Prostate gland (tissue), 2 donors: ENCODE data around the gene CREG2. TPM values are rescaled to one million over a fixed set of nuclear protein-coding genes. Genes with fewer than 3 reads are reported as not detected.

ENCODE experiments used
- DNase-seq: peaks from one replicate; pipeline ENCODE4 v3.0.0-alpha.2; 2019; ENCODE audit warnings: low spot score
- H3K27ac ChIP-seq, 2 donors: fragments of 200-600 bp; sonication (generic); 2 replicates each; pipeline ENCODE4 v1.5.1; 2017 to 2019
- H3K27me3 ChIP-seq: fragments of 200-600 bp; sonication (generic); replicated peaks from 2 replicates; pipeline ENCODE4 v1.5.1; 2019; ENCODE audit not compliant: insufficient read depth
- H3K36me3 ChIP-seq, 2 donors: fragments of 200-600 bp; sonication (generic); 1 replicate in 1 of 2; 2 replicates in 1 of 2; pipeline versions ENCODE4 v1.5.1 to v1.8.1; 2017 to 2019
- H3K4me1 ChIP-seq: fragments of 200-600 bp; sonication (generic); replicated peaks from 2 replicates; pipeline ENCODE4 v1.5.1; 2019
- H3K4me3 ChIP-seq, 2 donors: fragments of 200-600 bp; sonication (generic); 2 replicates each; pipeline ENCODE4 v1.5.1; 2017 to 2019
- H3K9me3 ChIP-seq: fragments of 200-600 bp; sonication (generic); 2 replicates; pipeline ENCODE4 v1.5.1; 2017
- CTCF ChIP-seq, 4 experiments: fragments of 200-600 bp in 2 of 4; fragments of 450-650 bp in 2 of 4; sonication (generic) in 2 of 4; IDR thresholded peaks; 1 replicate in 3 of 4; 2 replicates in 1 of 4; pipeline ENCODE4 v1.5.1; 2016 to 2019; ENCODE audit warnings: antibody characterized with exemption in 4 of 4, mild to moderate bottlenecking in 2 of 4, moderate library complexity in 2 of 4
- POLR2A ChIP-seq: fragments of 450-650 bp; IDR thresholded peaks from one replicate; pipeline ENCODE4 v1.6.1; 2016; ENCODE audit warnings: antibody characterized with exemption, mild to moderate bottlenecking
- POLR2AphosphoS5 ChIP-seq: sonication (generic); formaldehyde crosslinking; IDR thresholded peaks from one replicate; pipeline ENCODE4 v1.6.1; 2017; ENCODE audit warnings: antibody characterized with exemption
- WGBS: methylation state at CpG from one replicate; pipeline ENCODE4 v1.1.5; 2018; 5-methylcytosine and 5-hydroxymethylcytosine counted together
- intact Hi-C: fragments of 100-400 bp; cut with DNase I; formaldehyde crosslinking; loops from one replicate; pipeline ENCODE4 v1.14.2; 2022
- total RNA-seq, 2 donors: library from RNA; depleted of rRNA; stranded (reverse); fragments of >200 nt; gene quantifications; one replicate each; pipeline ENCODE4 v1.1.0, GENCODE V29; 2016

Gene CREG2
- total RNA-seq, 2 donors from 2014 or later, result not detected

GRCh38 chr2:101361522-101361921 lies 25.8 kb downstream of the CREG2 start:
- Histone ChIP-seq H3K9me3 (no peaks in the 10 kb centered on the region), H3K4me3 (no peak overlapping the region), H3K36me3 (no peaks in the 10 kb centered on the region), H3K27ac (no peak overlapping the region), H3K4me1 (no peaks in the 10 kb centered on the region), H3K27me3 (no peaks in the 10 kb centered on the region)
- no peak for TF ChIP-seq CTCF (IDR thresholded peaks at IDR 0.05)
- no peak for DNase-seq
- intact Hi-C loops, result no loop called here
- 75% methylated on average over 2 of the region's 2 CpGs for WGBS

- Histone ChIP-seq H3K4me1 (no peaks in the 10 kb centered on the region), H3K4me3 (no peak overlapping the region), H3K27me3 (no peaks in the 10 kb centered on the region), H3K9me3 (no peaks in the 10 kb centered on the region), H3K36me3 (no peaks in the 10 kb centered on the region), H3K27ac (no peak overlapping the region)
- 72% methylated on average over 4 of the region's 4 CpGs for WGBS
- intact Hi-C loops, result no loop called here
- TF ChIP-seq POLR2AphosphoS5 (no peak), CTCF (IDR thresholded peaks at IDR 0.05) (no peak), POLR2A (no peak)
- DNase-seq, result no peak
These were observed 26.2 kb downstream of the CREG2 start for GRCh38 chr2:101361121-101361520.

- intact Hi-C loops, result no loop called here
- Histone ChIP-seq H3K27ac (no peak overlapping the region), H3K4me1 (no peaks in the 10 kb centered on the region), H3K27me3 (no peaks in the 10 kb centered on the region), H3K9me3 (no peaks in the 10 kb centered on the region), H3K36me3 (no peaks in the 10 kb centered on the region), H3K4me3 (no peak overlapping the region)
- WGBS, result 82% methylated on average over 3 of the region's 4 CpGs
- no peak for DNase-seq
- TF ChIP-seq CTCF (IDR thresholded peaks at IDR 0.05), result no peak
- TF ChIP-seq POLR2AphosphoS5, result no peak
- TF ChIP-seq POLR2A, result no peak
These were observed 27.1 kb downstream of the CREG2 start for GRCh38 chr2:101360232-101360631.

GRCh38 chr2:101359410-101359954 lies 27.8 kb downstream of the CREG2 start:
- intact Hi-C loops, result no loop called here
- H3K27ac ChIP-seq, result no peak overlapping the region
- no peak for DNase-seq
- H3K36me3 ChIP-seq, result no peaks in the 10 kb centered on the region
- no peaks in the 10 kb centered on the region for H3K27me3 ChIP-seq
- 94% methylated on average over 7 of the region's 7 CpGs for WGBS
- no peaks in the 10 kb centered on the region for H3K9me3 ChIP-seq
- H3K4me3 ChIP-seq, result no peak overlapping the region
- TF ChIP-seq CTCF (IDR thresholded peaks at IDR 0.05), result no peak
- TF ChIP-seq POLR2A, result no peak
- TF ChIP-seq POLR2AphosphoS5, result no peak
- no peaks in the 10 kb centered on the region for H3K4me1 ChIP-seq

- Histone ChIP-seq H3K27me3 (no peaks in the 10 kb centered on the region), H3K27ac (no peak overlapping the region), H3K4me1 (no peaks in the 10 kb centered on the region), H3K9me3 (no peaks in the 10 kb centered on the region), H3K36me3 (no peaks in the 10 kb centered on the region), H3K4me3 (no peak overlapping the region)
- TF ChIP-seq POLR2A (no peak), POLR2AphosphoS5 (no peak), CTCF (IDR thresholded peaks at IDR 0.05) (no peak)
- no peak for DNase-seq
- intact Hi-C loops, result no loop called here
These were observed 29.9 kb downstream of the CREG2 start for GRCh38 chr2:101357376-101357775.
